ENCODE results near the gene UGT8.

DNA sequence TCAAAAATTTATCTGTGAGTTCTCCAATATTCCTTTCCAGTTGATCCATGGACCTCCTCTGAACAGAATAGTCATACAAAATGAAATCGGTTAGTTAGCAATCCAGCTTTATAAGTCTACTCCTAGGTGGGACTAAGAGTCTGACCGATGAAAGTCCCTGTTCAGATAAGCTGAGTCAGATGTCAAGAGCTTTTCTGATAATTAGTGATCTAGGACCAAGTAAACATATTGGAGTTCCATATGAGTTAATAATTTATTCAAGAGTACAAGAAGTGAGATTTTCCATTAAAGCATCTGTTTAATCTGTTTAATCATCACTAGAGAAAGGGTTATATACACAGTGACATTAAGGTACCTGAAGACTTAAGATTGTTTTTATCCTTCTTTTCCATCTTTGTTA lies 74.7 kb downstream of the UGT8 start:
- TF ChIP-seq, protein P1, sequence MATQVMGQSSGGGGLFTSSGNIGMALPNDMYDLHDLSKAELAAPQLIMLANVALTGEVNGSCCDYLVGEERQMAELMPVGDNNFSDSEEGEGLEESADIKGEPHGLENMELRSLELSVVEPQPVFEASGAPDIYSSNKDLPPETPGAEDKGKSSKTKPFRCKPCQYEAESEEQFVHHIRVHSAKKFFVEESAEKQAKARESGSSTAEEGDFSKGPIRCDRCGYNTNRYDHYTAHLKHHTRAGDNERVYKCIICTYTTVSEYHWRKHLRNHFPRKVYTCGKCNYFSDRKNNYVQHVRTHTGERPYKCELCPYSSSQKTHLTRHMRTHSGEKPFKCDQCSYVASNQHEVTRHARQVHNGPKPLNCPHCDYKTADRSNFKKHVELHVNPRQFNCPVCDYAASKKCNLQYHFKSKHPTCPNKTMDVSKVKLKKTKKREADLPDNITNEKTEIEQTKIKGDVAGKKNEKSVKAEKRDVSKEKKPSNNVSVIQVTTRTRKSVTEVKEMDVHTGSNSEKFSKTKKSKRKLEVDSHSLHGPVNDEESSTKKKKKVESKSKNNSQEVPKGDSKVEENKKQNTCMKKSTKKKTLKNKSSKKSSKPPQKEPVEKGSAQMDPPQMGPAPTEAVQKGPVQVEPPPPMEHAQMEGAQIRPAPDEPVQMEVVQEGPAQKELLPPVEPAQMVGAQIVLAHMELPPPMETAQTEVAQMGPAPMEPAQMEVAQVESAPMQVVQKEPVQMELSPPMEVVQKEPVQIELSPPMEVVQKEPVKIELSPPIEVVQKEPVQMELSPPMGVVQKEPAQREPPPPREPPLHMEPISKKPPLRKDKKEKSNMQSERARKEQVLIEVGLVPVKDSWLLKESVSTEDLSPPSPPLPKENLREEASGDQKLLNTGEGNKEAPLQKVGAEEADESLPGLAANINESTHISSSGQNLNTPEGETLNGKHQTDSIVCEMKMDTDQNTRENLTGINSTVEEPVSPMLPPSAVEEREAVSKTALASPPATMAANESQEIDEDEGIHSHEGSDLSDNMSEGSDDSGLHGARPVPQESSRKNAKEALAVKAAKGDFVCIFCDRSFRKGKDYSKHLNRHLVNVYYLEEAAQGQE (IDR thresholded peaks at IDR 0.05; ENCODE audit: low read depth, low read length) = no peak
- TF ChIP-seq, protein P2, sequence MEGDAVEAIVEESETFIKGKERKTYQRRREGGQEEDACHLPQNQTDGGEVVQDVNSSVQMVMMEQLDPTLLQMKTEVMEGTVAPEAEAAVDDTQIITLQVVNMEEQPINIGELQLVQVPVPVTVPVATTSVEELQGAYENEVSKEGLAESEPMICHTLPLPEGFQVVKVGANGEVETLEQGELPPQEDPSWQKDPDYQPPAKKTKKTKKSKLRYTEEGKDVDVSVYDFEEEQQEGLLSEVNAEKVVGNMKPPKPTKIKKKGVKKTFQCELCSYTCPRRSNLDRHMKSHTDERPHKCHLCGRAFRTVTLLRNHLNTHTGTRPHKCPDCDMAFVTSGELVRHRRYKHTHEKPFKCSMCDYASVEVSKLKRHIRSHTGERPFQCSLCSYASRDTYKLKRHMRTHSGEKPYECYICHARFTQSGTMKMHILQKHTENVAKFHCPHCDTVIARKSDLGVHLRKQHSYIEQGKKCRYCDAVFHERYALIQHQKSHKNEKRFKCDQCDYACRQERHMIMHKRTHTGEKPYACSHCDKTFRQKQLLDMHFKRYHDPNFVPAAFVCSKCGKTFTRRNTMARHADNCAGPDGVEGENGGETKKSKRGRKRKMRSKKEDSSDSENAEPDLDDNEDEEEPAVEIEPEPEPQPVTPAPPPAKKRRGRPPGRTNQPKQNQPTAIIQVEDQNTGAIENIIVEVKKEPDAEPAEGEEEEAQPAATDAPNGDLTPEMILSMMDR (IDR thresholded peaks at IDR 0.05) = no peak
- TF ChIP-seq ELF1 (IDR thresholded peaks at IDR 0.05) (no peak), GATA2 (CRISPR knock-in tag; IDR thresholded peaks at IDR 0.05) (no peak), EZH2phosphoT487 (IDR thresholded peaks at IDR 0.05; ENCODE audit: borderline replicate concordance, low read depth) (no peak), TEAD4 (IDR thresholded peaks at IDR 0.05; ENCODE audit: borderline replicate concordance, insufficient read depth) (no peak), EP300 (IDR thresholded peaks at IDR 0.05; ENCODE audit: borderline replicate concordance in 1 of 2, low read depth in 1 of 2, low read length in 1 of 2) (no peak), MXI1 (IDR thresholded peaks at IDR 0.05; ENCODE audit: low read depth, low read length) (no peak), POLR2AphosphoS5 (IDR thresholded peaks at IDR 0.05; ENCODE audit: low read depth, low read length) (no peak), YY1 (IDR thresholded peaks at IDR 0.05; ENCODE audit: low read depth) (no peak)

Data from SK-N-SH (cell line).